Limb (tissue), 2 donors: ENCODE data around the gene DDX24.
A peak's percentile ranks its signal among the peaks of the same experiment; 100 is the strongest.
"Not testable (repeated sequence)": the region's sequence is repeated elsewhere in the genome, so short reads cannot be mapped to it uniquely, and the experiment has no call there.

Experiments
- DNase-seq, 2 donors: peaks; one replicate each; pipeline ENCODE4 v3.0.0-alpha.2; 2016; ENCODE audit errors: extremely low spot score in 2 of 2

DDX24 gene

DNA sequence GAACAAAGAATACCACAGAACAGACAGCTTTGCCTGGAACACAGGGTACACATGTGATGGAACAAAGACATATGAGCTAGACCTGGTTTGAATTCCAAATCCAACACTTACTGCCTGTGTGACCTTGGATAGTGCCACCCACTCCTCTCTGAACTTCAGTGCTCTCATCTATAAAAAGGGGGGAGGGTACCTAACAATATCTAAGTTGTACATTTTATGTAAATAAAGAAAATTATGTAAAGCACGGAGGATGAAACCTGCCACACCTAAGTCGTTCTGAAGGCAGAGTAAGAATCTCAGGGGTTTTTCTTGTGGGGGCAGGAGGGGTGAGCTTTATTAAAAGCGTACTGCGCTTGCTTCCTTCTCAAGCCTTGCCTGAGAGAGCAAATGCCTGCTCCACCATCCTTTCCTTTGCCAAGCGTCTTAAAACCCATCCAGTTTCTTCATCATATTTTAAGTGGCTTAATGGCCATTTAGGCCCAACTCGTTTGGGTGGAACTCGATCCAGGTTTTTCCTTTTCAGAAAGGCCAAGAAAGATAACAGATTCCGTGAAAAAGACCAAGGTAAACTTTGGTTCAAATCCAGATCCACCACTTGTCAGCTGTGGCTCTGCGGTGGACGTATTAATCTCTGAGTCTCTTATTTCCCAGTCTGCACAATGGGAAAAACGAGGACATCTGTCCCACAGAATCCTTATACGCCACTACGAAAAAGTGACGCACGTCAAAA, 946 bp downstream of the DDX24 start:
- DNase-seq, result peak in 1 of 2 donors; percentile 33

DNA sequence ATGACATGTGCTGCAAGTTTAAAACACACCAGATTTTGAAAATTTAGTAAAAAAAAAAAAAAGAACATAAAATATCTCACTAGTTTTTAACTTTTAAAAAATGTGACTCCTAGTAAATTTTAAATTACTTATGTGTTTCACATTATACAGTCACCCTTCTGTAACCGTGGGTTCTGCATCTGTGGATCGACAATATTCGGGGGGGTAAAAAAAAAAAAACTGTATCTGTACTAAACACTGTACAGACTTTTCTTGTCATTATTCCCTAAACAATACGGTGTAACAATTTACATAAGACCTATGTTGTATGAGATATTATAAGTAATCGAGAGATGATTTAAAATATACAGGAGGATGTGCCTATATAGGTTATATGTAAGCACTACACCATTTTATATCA, 3.2 kb downstream of the DDX24 start:
- no peak for DNase-seq

DNA sequence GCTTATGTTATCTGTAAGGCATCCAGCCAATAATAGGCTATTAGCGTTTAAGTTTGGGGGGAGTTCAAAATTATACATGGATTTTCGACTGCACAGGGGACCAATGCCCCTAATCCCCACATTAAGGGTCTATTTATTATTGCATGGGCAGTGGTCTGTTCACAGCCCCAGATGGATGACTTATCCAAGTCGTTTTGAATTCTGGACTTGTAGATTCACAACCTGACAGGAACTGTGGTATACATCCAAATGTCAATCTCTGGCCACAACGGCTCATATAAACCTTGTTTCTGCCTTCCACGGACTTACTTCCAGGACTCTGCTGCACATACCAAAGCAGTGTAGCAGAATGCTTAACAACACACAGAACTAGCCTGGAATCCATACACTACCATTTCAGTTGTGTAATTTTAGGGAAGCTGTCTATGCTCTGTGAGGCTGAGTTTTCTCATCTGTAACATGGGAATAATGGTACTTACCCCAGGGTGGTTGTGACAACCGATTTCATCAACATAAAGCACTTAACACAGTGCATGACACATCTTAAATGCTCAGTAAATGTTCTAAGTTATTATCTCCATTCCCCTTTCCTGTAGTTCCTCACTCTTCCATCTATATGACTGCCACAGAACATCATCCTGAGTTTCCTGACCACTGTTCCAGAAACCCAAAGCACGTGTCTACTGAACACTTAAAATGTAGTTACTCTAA, 3.7 kb downstream of the DDX24 start:
- DNase-seq, result no peak

DNA sequence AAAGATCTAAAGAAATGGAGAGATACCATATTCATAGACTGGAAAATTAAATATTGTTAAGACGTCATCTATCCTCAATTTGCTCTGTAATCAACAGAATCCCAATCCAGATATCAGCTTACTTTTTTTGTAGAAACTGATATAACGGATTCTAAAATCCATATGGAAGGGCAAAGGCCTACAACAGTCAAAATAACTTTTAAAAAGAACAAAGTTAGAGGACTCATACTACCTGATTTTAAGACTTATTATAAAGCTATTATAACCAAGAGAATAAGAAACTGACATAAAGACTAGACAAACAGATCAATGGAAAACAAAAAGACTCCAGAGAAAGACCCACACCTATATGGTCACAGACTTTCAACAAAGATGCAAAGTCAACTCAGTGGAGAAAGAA, 6.0 kb downstream of the DDX24 start:
- DNase-seq, result no peak

DNA sequence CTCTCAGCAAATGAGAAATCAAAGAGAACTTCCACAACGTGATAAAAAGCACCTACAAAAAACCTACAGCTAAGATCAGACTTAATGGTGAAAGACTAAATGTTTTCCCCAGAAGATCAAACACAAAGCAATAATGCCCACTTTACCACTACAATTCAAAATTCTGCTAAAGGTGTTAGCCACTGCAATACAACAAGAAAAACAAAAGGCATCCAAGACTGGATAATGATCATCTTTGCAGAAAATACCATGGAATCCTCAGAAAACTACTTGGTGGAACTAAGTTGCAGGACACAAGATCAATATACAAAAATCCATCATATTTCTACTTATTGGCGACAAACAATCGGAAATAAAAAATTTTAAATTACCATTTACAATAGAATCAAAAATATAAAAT, 6.5 kb downstream of the DDX24 start:
- DNase-seq, result no peak

DNA sequence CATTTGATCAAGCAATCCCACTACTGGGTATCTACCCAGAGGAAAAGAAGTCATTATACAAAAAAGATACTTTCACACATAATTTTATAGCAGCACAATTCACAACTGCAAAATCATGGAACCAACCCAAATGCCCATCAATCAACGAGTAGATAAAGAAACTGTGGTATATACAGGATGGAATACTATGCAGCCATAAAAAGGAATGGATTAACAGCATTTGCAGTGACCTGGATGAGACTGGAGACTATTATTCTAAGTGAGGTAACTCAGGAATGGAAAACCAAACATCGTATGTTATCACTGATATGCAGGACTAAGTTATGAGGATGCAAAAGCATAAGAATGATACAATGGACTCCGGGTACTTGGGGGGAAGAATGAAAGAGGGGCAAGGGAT, 8.9 kb downstream of the DDX24 start:
- not testable (repeated sequence) for DNase-seq

DNA sequence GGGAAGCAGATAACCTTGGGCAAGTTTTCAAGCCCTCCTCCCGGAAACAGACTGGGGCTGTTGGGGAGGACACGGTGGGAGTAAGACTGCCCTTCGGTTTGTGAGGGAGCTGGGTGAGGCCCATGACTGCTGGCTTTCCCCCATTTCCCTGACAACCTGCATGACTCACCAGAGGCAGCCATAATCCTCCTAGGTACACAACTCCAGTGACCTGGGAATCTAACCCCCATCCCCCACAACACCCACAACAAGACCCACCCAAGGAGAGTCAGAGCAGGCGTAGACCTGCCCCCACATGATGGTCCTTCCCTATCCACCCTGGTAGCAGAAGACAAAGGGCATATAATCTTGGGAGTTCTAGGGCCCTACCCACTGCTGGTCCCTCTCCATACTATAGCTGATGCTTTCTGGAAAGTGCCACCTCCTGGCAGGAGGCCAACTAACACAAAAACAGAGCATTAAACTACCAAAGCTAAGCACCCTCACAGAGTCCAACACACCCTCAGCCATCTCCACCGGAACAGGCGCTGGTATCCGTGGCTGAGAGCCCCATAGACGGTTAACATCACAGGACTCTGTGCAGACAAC, 14.8 kb downstream of the DDX24 start:
- no peak for DNase-seq

DNA sequence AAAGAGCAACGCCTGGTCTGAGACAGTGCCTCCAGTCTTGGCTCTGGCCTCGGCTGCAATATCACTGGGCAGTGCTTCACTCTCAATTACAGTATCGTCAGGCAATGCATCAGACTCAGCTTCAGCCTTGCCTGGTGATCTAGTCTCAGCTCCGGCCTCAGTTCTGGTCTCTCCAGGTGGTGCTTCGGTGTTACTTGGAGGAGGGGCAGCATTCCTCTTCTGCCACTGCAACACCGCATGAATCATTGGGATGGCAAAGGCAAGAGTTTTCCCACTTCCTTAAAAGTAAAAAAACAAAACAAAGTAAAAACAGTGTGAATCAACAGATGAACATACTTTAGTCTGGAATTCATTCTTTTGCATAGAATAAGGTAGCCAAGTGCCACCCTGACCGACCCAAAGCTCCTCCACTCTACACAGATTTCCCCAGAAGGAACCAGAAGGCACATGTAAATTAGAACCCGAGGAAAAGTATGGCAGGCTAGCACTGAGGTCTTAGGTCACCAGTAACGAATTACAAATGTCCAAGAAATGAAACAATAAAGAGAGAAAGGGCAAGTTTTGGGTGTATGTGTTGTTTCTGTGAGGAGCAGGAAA, 18.6 kb downstream of the DDX24 start:
- no peak for DNase-seq

DNA sequence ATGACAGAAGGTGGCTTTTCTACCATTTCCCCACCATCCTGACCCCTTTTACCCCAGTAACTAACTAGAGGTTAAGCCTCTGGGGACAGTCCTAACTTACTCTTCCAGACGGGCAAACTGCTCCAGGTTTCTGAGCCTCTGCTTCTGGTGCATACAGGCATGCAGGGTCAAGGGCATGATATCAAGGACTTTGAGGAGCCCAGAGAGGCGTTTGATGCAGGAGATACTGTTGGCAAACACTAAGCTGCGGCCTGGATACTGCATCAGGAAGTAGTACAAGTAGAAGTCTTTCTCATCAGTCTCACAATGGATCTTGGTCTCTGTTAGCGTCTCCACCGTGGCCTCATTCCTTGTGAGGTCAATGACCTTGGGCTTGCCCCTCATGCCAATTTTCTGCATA, 21.0 kb downstream of the DDX24 start:
- DNase-seq, result no peak

DNA sequence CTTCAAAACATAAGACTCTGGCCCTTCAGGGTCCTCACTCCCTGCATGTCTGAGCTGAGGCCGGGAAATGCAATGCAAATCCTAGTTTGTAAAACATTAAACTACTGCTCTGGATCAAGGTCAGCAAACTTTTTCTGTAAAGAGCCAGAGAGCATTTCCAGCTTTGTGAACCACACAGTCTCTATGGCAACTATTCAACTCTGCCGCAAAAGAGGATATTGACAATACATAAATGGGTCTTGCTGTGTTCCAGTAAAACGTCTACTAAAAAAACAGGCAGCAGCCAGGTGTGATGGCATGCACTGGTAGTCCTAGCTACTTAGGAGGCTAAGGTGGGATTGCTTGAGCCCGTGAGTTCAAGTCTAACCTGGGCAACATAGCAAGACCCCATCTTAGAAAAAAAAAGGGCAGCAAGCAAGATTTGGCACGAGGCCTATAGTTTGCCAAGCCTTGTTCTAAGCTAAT, 22.3 kb downstream of the DDX24 start:
- no peak for DNase-seq

DNA sequence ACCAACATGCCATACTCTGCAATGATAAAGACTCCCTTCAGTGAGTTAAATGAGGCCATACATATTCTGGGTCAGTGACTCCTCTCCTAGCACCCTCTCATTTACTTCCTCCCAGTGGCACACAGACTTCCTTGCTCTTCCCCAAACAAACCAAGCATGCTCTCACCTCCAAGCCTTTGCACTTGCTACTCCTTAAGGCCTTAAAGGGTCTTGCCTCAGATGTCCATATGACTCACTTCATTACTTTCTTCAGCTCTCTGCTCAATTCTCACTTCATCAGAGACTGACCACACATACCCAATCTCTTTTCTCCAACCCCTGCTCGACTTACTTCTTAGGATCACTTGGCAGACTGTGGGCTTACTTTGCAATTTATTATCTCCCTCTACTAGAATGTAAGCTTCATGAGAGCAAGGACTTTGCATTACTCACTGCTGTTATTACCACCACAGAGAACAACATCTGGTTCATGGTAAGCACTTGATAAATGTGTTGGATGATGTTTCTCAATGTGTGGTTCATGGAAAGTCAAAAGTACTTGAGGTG, 22.8 kb downstream of the DDX24 start:
- no peak for DNase-seq

DNA sequence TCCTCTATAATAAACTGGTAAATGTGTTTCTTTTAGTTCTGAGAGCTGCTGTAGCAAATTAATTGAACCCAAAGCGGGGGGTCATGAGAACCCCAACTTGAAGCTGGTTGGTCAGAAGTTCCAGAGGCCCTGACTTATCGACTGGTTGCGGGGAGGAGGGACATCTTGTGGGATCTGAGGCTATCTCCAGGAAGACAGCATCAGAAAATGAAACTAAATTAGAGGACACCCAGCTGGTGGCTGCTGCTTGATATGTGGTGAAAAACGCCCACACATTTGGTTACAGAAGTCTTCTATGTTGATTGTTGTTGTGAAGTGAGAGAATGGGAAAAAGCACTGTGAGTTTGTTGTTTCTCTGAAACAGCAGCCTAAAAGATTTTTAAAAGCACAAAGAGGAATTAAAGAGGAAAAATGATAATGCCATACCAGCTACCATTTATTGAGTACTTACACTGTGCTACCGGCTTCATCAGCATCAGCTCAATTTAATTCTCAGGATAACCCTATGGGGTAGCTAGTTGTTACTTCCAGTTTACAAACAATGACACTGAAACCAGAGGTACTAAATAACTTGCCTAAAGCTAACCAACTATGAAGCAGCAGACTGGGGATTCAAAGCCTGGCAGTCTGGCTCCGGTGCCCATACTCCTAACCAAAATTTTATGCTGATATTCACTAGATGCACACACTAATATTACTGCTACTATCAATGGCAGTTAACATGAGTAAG, 24.3 kb downstream of the DDX24 start:
- DNase-seq, result no peak

DNA sequence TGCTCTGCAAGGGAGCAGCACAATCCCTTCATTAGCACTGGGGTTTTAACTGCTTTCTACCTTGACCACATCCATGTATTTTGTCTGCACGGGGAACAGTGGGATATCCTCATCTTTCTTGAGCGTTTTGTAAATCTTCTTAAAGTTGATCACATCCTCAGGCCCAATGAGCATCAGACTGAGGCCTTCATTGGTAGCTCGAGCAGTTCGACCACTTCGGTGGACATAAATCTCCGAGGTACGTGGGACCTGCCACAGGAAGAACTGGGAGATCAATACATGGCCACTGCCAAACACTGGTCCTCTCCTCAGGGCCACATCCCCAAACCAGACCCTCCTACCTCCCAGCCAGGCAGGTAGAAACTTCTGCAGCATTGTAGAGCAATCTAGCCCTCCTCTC, 26.1 kb downstream of the DDX24 start:
- no peak for DNase-seq

DNA sequence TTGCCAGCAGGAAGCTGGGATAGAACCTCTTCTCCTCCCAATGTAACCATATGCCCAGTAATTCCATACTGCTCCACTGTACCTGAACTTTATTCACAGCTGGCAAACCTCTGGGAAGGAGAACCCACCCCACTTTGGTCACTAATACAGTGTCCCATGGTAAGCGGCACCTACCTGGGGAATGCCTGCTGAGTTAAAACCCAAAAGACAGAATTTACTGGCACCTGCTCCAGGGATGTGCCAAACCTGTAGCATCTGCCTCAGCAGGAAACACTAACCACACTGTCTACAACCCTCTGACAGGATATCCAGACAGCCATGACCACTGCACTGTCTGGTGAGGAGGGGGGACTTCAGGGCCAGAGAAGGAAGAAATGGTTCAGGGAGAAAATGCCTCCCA, 26.6 kb downstream of the DDX24 start:
- DNase-seq, result no peak

DNA sequence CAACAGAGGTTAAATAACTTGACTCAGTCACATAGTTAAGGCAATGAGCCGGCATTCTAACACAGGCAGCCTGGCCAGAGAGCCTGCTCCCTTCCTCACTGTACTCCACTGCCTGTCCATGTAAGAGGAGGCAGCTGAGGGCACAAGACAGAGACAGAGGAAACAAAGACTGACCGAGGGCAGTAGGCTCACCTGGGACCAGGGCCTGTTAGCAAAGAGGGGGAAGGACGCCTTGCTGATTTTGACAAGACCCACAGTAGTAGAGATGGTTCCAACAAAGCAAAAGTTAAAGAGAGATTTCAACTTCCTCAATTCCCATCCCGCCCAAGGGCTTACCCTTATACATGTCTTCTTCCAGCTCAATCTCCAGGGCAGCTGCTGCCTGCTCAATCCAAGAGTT, 28.3 kb downstream of the DDX24 start:
- DNase-seq, result no peak

DNA sequence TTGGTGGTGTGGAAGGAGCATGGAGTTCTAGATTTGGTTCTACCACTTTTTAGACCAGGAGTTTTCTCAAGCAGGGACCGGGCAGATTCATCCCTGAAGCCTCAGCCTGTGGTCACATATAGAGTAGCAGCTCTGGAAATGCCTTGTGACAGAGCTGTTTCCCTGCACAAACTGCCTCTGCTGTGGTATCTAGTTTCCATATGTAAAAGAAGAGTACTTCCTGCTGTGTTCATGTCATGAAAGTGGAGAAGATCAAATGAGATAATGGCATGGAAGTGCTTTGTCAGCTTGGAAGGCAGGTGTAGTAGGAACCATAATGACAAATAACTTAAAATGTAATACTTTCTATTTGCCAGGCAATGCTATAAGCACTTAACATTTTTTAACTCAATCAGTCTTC, 28.8 kb downstream of the DDX24 start:
- DNase-seq, result no peak

DNA sequence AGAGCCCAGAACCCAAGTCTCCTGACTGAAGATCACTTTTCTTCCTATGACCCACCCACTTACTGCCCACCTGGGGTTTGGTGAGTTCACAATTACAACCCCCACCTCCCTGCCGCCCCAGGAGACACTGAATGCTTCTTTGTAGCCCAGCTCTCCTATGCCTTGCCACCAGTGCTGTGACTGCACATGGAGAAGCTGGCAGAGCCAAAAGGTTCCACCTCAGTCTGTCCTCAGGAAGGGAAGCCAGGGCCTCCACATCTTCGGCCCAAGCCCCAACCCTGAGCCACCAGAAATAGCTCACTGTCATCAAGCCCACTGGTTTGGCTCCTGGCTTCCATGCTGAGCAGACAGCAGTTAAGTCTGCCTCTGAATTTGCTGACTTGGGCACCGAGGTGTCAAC, 29.2 kb downstream of the DDX24 start:
- no peak for DNase-seq

DNA sequence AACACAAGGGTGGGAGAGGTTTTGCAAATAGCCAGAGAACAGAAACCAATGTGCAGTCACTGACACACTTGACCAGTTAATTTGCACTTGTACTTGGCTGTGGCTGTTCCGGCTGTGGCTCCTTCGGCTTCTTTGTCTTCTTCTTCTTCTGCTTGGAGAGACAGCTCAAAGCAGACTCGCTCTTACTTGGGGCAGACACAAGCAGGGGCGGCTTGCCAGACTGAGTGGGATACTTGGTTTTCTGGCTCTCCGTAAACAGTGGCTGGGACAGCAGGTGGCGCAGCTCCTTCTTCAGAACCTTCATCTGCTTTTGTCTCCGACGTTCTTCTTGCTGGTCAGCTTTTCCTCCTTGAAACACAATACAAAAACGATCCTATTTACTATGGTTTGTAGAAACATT, 29.9 kb downstream of the DDX24 start:
- DNase-seq, result no peak

DNA sequence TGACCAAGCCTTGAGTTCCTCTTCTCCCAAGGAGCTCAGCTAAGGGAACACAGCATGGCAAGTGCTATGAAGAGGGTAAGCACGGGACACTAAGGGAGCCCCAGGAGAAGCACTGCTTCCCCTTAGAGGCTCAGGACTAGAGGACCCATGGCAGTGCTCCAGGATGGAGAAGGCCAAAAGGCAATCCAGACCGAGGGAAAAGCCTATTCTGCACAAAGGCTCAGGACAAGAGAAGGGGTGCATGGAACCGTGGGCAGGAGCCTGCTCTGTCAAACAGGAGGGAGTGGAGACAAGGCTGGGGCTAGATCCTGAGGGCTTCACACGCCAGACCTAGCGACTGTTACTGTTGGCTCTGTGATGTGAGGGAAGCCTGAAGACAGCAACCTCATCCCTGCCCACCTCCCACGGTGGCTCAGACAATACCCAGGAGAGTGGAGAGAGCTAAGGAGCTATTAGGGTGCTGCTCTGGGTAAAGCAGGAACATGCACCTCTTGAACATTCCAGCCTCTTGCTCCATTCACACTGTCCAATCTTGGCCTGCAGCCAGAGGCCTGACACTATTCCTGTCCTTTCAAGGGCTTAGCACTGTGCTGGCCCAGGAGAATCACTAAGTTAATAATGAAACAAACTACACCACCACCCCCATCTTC, 30.6 kb downstream of the DDX24 start:
- peak in 1 of 2 donors; percentile 24 for DNase-seq

DNA sequence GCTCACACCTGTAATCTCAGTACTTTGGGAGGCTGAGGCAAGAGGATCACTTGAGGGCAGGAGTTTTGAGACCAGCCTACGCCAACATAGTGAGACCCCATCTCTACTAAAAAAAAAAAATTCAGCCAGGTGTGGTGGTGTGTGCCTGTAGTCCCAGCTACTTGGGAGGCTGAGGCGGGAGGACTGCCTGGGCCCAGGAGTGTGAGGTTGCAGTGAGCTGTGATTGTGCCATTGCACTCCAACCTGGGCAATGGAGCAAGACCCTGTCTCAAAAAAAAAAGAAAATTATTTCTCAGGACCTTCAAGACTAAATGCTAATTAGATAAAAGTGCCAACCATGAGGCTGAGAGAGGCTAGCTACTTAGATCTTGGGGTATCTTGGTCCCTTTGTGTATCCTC, 31.4 kb downstream of the DDX24 start:
- DNase-seq, result no peak
